CD4-positive, alpha-beta T cell treated with Interleukin-12 subunit alpha and Interleukin-12 subunit beta, for 1 hour (primary cell): Measurements from ENCODE around the gene SVIP.
A peak's percentile ranks its signal among the peaks of the same experiment; 100 is the strongest.

Source experiments
- DNase-seq: peaks from one replicate; pipeline ENCODE4 v3.0.0-alpha.2; 2020

The SVIP gene

DNA sequence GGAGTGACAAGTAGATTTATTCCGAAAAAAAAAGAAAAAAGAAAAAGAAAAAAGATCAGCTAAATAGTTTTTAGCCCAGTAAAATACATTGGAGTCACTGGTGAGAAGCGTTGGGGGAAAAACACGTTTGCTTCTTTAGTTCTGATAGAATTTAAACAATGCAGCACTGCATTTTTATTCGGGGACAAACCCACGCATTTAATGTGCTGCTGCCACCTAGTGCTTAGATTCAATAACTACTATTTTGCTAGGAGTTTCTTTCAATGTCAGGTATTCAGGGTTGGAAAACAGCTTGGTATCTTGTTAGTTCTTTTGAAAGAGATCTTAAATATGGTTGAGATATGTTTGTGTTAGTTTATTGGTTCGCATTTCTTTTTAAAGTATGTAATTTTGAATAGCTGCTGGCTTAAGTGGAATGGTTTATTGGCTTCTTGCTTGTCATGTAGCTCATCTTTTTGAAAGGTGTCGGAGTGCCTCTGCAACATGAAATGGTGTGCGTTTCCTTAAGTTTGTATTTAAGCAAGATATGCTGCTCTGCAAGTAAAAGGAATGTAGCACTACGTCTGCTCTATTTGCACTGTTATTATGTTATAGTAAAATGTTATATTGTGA is 41.9 kb downstream of the SVIP start:
- DNase-seq = peak; percentile 47

DNA sequence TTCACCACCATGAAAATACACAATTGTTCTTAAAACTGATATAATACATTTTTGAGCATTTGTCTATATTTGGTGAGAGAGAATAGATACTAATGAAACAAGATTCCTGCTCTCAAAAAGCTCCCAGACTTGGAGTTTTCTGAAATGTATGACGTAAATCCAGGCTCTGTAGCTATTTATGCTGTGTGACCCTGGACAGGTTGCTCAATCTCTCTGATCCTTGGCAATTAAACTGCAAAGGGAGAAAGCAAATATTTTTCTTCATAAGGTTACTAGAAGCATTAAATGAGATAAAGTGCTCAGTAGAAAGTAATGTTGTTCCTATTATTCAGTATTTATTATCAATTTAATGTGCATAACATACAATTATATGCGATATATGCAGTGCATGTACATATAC is 42.5 kb downstream of the SVIP start:
- DNase-seq = no peak

GRCh38 chr11:22786475-22786874 is 43.1 kb downstream of the SVIP start:
- DNase-seq = no peak

- DNase-seq = no peak
Measured at GRCh38 chr11:22785251-22785650, 44.4 kb downstream of the SVIP start.

GRCh38 chr11:22780952-22781593 is 48.5 kb downstream of the SVIP start:
- peak; percentile 2 for DNase-seq

DNA sequence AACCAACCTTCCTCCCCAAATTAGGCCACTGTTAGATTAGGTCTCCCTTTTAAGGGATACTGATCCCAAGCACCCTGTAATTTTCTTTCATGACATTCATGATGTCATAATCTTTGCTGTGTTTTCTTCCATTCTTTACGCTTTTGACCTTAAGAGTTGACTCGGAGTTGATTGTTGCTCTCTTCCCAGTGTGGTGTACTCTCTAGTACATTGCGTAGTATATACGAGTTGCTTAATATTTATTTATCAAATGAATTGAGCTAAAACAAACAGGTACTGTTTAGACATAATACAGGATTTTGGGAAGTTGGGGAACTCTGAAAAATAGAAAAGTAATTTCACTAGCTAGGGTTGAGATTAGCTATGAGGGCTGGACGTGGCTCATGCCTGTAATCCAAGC is 49.8 kb downstream of the SVIP start:
- DNase-seq = no peak

- DNase-seq = no peak
Measured at GRCh38 chr11:22778642-22779041, 51.0 kb downstream of the SVIP start.

DNA sequence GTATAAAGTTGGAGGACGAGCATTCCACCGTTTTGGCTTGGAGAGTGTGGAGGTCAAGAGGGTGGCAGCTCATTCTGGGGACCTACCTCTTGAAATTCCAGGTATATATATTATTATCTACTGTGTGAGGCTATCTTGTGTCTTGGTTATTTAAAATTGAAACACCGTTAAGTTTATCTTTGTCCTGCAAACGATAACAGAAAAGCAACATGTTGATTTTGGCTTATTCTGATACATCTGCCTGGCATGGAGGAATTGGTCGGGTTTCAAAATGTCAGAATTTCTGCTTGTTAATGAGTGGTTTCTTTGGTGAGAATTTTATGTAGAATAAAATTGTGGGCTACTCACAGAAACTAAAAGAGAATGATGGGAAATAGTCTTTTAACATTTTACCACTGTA is 54.4 kb downstream of the SVIP start:
- DNase-seq = no peak

- DNase-seq = no peak
Measured at GRCh38 chr11:22774716-22775115, 54.9 kb downstream of the SVIP start.

GRCh38 chr11:22769081-22769480 is 60.5 kb downstream of the SVIP start:
- DNase-seq = no peak
